Spleen (tissue), 7 donors: ENCODE results near the gene PPM1E.

Source experiments
- CTCF ChIP-seq, 11 experiments: fragments of 200-600 bp in 7 of 11; fragments of 450-650 bp in 4 of 11; sonication (generic) in 4 of 11; IDR thresholded peaks in 8 of 11; conservative IDR thresholded peaks in 3 of 11; 1 replicate in 7 of 11; 2 replicates in 4 of 11; pipeline versions ENCODE4 v1.4.0 to v1.8.0; 2016 to 2021; ENCODE audit warnings: antibody characterized with exemption in 11 of 11, inconsistent platforms in 4 of 11, mild to moderate bottlenecking in 1 of 11
- POLR2A ChIP-seq, 3 donors: fragments of 450-650 bp; IDR thresholded peaks; one replicate each; pipeline ENCODE4 v1.5.1; 2017; ENCODE audit warnings: antibody characterized with exemption in 3 of 3, mild to moderate bottlenecking in 1 of 3
- POLR2AphosphoS5 ChIP-seq, 3 donors: sonication (generic); formaldehyde crosslinking; IDR thresholded peaks; one replicate each; pipeline ENCODE4 v1.5.1; 2017; ENCODE audit warnings: antibody characterized with exemption in 3 of 3
- donor health status: DM: no; HTN: no; CAD: no; lungs with moderate emphysema.
- donor health status: DM: no; HTN: no; CAD: no.
- donor health status: DM: no; HTN: no; CAD: no.

- TF ChIP-seq CTCF (IDR thresholded peaks at IDR 0.05 in 8 of 11, conservative IDR thresholded peaks at IDR 0.05 in 3 of 11), result no peak
- TF ChIP-seq POLR2AphosphoS5 (IDR thresholded peaks at IDR 0.05), result no peak
- TF ChIP-seq POLR2A (IDR thresholded peaks at IDR 0.05), result no peak
Observed at GRCh38 chr17:58822148-58823050, 66.7 kb downstream of the PPM1E start.
